ENCODE data around the gene CNOT6.
A peak's percentile ranks its signal among the peaks of the same experiment; 100 is the strongest.
"Not testable (repeated sequence)": the region's sequence is repeated elsewhere in the genome, so short reads cannot be mapped to it uniquely, and the experiment has no call there.

CNOT6 gene

GRCh38 chr5:180494060-180494509 lies at the start of gene CNOT6:
Gene CNOT6, plus strand, starts transcription at chr5:180494379. Its CDS starts 34,898 bp downstream, at chr5:180529277.
- DNase-seq (ENCODE audit: low read depth) = peak; percentile 82

DNA sequence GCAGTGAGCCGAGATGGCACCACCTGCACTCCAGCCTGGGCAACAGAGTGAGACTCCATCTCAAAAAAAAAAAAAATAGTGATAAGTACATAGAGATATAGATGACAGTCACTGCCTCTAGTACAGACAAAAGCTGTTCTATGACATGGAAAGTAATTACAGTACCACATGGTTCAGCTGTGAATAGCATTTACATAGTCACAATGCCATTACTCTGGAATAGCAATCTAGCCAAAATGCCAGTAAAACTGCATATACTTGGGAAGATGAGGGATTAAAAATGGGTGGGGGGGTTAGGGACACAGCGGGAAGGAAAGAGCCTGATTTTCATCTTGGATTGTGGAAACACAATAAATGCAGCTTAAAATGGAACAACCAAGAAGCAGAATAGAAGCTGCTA lies 39.4 kb upstream of the CNOT6 start:
- DNase-seq (ENCODE audit: low read depth) = no peak

- no peak for DNase-seq (ENCODE audit: low read depth)
These were observed 38.3 kb upstream of the CNOT6 start for GRCh38 chr5:180455872-180456271.

GRCh38 chr5:180456792-180457191 lies 37.4 kb upstream of the CNOT6 start:
- DNase-seq (ENCODE audit: low read depth) = no peak

DNA sequence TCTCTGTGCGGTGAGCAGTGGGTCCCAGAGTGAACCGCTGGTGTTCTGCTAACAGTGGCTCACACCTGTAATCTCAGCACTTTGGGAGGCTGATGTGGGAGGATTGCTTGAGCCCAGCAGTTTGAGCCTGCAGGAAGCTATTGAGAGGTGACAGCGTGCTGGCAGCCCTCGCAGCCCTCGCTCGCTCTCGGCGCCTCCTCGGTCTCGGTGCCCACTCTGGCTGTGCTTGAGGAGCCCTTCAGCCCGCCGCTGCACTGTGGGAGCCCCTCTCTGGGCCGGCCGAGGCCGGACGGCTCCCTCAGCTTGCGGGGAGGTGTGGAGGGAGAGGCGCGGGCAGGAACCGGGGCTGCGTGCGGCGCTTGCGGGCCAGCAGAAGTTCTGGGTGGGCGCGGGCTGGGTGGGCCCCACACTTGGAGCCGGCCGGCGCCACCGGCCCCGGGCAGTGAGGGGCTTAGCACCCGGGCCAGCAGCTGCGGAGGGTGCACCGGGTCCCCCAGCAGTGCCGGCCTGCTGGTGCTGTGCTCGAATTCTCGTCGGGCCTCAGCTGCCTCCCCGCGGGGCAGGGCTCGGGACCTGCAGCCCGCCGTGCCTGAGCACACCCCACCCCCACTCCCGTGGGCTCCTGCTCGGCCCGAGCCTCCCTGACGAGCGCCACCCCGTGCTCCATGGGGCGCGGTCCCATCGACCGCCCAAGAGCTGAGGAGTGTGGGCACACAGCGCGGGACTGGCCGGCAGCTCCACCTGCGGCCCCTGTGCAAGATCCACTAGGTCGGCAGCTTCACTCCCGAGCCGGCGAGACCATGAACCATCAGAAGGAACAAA lies 35.1 kb upstream of the CNOT6 start:
- not testable (repeated sequence) for DNase-seq (ENCODE audit: low read depth)

- not testable (repeated sequence) for DNase-seq (ENCODE audit: low read depth)
These were observed 34.5 kb upstream of the CNOT6 start for GRCh38 chr5:180459674-180460142.

GRCh38 chr5:180460834-180461233 lies 33.3 kb upstream of the CNOT6 start:
- DNase-seq (ENCODE audit: low read depth) = no peak

GRCh38 chr5:180461303-180461702 lies 32.9 kb upstream of the CNOT6 start:
- no peak for DNase-seq (ENCODE audit: low read depth)

- DNase-seq (ENCODE audit: low read depth) = no peak
These were observed 30.8 kb upstream of the CNOT6 start for GRCh38 chr5:180463216-180463900.

GRCh38 chr5:180463916-180464602 lies 30.1 kb upstream of the CNOT6 start:
- no peak for DNase-seq (ENCODE audit: low read depth)

DNA sequence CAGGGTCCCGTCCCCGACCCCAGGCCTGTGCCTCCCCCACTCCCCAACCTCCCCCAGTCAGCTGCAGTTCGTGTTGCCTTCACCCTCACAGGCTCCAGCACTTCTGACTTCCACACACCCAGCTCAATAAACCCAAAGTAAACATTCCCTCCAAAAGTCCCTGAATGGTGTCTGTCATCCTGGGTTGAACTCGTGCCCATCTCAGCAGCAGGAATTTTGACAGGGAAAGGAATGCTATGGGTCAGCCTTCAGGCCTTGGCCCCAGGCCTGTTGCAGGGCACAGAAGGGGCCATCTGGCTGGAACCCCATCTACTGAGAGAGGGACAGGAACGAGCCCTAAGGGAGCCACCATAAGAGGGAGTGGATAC lies 29.6 kb upstream of the CNOT6 start:
- no peak for DNase-seq (ENCODE audit: low read depth)

- not testable (repeated sequence) for DNase-seq (ENCODE audit: low read depth)
These were observed 29.1 kb upstream of the CNOT6 start for GRCh38 chr5:180465052-180465451.

DNA sequence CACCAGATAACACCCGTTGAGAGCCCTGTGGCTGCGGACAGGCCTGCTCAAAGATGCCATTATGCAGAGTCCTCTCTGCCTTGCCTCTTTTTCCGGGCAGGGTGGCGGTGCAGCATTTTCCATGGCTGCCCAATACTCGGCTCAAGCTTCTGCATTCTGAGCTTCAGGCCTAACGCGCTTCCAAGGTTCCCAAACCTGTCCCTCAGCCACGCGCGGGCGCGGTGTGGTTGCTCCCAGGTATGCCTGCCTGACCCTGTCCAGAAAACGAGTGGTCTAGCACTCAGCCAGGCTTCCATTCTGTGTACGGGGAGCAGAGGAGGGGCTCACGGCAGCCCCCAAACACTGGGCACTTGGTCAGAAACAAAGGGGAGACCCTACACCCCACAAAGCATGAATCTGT lies 27.9 kb upstream of the CNOT6 start:
- no peak for DNase-seq (ENCODE audit: low read depth)

DNA sequence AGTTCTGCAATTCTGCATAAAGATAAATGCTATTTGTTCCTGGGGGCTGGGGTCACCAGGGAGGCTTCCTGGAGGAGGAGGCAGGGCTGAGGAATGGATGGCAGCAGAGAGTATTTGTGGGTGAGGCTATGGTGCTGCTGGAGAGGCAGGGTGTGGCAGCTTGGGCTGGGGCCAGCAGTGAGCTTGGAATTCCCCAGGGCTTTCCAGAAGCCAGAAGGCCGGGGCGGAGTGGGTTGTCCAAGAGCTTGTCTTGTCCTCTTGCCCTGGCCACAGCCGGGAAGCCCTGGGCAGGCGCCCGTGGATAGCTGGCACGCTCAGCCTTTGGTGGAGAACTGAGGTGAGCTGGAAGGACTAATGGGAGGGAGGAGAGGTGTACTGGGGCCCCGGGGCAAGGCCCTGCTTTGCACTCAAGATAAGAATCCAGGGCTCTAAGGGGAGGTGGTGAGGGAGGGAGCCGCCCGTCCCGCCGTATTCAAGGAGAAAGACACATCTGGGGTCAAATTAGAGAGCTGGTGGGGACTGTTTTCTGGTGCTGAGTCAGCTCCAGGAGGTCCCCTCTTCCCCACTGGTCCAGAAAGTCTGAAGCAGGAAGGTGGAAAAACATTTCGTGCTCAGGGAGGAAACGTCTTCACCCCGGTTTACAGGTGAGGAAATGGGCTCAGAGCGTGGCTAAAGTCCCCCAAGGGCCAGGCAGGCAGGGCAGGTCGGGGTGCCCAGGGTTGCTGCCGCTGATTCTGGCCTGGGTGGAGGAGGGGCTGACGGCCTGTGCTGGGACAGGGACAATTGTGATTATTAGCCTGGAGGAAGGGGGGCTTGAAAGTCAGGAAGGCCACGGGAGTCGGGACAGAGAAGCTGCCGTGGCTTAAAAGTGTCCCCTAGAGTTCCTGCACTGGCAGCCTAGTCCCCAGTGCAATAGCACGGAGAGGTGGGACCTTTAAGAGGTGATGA lies 26.9 kb upstream of the CNOT6 start:
- no peak for DNase-seq (ENCODE audit: low read depth)

DNA sequence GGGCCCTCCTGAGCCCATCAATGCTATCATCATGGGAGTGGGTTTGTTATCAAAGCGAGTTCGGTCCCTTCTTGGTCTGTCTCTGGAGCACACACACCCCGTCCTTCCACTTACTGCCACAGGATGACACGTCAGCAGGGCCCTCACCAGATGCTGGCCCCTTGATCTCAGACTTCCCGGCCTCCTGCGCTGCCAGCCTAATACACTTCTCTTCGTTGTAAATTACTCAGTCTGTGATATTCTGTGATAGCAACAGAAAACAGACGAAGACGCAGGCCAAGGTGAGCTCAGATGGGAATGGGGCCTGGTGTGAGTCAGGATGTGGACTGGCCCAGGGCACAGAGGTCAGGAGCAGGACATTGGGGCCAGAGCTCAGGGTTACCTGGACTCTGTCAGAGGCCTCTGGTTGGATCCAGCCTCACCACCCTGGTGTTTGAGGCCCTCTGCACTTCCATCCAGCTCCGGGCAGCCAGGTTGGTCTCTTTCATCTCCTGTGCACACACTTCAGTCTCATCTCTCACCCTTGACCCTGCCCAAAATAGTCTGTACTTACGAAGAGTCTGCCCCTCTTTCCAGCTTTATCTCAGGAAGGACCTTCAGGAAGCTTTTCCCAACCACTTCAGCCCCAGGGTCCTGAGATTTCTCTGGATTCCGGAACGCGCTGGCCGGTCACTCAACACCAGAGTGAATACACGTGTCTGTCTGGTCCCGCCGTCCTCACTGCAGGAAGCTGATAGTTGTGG lies 26.0 kb upstream of the CNOT6 start:
- no peak for DNase-seq (ENCODE audit: low read depth)

GRCh38 chr5:180468732-180469585 lies 25.2 kb upstream of the CNOT6 start:
- DNase-seq (ENCODE audit: low read depth) = no peak

DNA sequence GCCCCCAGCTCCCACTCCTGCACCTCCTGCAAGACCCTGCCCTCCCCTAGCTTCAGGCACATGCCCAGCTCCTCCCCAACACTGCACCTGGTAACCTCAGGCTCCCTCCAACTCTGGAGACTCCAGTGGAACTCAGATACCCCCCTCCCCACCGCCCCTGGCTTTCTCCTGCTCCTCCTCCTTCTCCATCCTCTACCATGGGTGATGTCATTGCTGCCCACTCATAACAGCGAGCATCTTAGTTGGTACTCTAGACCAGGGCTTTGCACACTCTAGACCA lies 24.7 kb upstream of the CNOT6 start:
- no peak for DNase-seq (ENCODE audit: low read depth)

- no peak for DNase-seq (ENCODE audit: low read depth)
These were observed 24.3 kb upstream of the CNOT6 start for GRCh38 chr5:180469866-180470265.

DNA sequence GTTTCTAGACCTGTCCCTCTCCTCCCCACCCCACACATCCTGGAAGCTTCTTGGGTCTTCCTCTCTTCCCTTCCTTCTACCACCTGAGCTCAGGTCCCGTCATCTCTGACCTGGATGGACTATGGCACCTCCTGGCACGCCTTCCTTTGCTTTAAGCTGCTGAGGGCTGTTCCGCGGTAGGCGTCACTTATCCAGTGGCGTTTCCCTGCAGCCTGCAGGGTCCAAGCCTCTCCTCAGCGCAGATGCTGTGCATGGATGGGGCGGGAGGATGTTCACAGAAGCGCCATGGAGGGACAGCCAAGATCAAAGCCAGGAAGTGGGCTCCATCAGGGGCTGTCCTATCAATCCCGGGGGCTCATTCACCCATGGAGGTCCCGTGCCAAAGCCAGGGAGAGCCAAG lies 23.8 kb upstream of the CNOT6 start:
- DNase-seq (ENCODE audit: low read depth) = no peak

GRCh38 chr5:180470966-180471582 lies 23.1 kb upstream of the CNOT6 start:
- DNase-seq (ENCODE audit: low read depth) = peak; percentile 8
